Stimulated activated CD8-positive, alpha-beta memory T cell treated with anti-CD3 and anti-CD28 coated beads, Interleukin-4, amount 100 ng/mL, for 24 hours (primary cell): ENCODE measurements around the gene BTBD9.

Source experiments
- DNase-seq: peaks from one replicate; pipeline ENCODE4 v3.0.0-alpha.2; 2020; ENCODE audit warnings: low read depth

The BTBD9 gene

DNA sequence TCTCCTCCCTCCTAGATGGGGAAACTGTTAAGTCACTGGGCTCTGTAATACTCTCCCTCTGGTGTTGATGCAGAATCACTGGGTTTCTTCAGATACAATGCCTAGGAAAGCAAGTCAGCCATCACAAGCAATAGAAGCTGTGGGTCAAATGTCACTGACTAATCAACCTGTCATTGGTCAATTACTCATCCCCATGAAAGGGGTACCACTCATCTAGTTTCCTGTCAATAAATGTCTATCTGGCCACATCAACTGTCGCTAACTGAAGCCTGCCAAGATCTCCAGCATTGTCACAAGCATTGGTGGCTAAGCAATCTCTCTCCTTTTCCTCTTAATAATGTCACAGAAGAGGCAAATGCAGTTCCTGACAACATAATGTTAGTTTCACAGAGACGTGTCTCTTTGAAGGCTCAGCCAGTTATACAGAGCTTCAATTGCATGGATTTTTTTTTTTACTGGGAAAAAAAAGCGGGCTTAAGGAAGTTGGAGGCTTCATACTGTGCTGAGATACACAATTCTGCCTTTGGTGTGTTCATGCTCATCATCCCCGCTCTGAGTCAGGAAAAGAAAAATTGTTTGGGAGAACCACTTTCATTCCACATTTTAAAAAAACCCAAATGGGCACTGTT is 355.9 kb downstream of the BTBD9 start:
- DNase-seq = no peak

DNA sequence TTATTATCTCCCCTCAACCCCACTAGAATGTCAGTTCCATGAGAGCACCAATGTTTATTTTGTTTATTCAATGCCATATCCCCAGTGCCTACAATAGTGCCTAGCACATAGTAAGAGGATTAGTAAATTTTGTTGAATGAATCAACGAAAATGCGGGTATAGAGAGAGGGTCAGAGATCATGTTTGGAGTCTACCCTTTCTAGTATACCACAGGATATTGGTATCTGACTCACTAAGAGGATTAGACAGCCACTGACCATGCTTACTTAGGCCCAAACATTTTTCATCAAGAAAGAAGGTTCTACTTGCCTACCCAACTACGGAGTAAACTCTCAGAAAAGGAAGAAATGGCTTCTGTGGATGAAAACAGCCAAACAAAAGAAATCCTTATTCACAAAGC is 356.8 kb downstream of the BTBD9 start:
- DNase-seq = no peak

DNA sequence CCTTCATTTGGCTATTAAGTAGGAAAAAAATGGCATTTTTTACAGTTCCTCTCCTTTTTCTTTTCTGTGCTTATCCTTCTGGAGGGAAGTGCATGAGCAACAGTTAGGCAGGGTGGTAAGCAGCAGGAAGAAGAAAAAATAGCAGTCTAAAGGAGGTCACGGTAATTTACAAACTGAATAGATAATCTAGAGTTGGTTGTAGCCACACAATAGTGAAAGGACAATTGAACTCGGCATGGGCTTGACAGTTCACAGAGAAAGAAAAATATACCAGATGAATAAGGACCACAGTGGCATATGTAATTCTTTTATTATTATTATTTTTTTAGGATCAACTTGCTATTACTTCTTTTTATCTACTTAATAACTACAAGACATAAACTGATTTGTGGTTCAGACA is 358.6 kb downstream of the BTBD9 start:
- DNase-seq = no peak

DNA sequence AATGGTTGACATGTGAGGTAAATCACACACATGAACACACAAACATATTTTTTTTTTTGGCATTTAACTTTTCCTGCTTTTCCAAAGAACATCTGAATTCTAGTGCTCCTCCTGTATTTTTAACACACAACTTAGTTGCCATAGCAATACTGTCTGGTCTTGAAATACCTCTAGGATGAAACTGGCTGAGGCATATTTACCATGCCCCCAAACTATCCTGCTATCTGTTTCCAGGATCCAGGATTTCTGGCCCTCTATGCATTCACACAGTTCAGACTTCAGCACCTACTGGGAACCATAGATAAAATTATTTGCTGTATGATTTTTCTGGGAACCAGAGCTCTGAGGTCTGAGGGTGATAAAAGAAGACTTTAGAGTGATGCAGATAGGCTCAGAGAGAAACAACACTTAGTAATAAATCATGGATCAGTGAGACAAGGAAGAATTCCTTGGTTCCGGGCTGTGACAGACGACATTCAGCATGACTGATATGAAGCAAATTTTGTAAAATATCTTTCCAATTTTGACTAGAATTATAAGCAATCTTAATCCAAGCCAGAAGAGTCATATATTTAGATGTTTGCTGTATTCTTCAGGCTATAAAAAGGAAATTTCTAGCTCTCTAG is 359.7 kb downstream of the BTBD9 start:
- DNase-seq = no peak

DNA sequence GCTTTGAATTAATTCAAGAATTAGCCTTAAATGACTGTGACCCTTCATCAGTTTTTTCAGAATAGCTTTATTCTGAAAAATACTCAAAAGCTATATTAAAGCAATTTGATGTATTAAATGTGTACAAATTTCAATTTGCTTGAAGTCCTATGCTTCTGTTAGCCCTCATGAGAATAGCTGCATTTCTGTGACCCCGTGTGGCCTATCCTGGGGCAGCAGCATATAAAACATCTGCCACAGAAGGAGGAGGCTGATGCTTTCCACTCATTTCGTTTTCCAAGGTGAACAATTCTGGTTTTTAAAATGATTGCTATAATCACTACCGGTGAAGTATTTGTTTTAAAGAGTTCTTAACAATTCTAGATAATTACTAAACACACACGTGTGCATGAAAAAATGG is 360.3 kb downstream of the BTBD9 start:
- no peak for DNase-seq

DNA sequence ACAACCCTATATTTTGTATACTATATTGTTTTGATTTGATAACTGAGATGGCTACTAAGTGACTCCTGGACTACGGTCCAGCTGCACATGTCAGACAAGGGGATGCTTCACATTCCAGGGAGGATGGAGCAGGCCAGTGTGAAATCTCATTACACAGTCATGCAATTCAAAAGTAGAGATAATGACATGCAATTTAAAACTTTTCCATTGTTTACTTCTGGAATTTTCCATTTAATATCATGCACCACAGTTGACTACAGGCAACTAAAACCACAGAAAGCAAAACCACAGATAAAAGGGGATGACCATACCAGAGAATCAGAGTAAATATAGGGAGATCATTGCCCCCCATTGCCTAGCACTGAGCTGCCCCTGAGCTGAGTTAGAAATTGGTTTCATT is 366.4 kb downstream of the BTBD9 start:
- DNase-seq = no peak

DNA sequence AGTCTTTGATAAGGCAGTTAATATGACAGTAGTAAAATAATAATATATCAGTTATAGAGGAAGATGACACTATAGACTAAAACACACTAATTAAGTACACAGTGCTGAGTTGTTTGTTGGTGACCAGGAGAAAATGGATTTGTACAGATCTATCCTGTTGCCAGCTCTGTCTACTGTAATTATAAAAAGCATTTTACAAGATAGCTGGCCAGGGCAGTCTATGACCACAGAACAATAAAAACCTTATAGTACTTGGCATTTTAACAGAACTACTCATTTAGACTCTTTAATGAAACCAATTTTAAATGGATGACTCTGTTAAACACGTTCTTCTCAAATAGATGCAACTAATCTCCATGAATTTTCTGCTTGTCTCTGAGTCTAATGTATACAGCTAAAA is 367.5 kb downstream of the BTBD9 start:
- no peak for DNase-seq

DNA sequence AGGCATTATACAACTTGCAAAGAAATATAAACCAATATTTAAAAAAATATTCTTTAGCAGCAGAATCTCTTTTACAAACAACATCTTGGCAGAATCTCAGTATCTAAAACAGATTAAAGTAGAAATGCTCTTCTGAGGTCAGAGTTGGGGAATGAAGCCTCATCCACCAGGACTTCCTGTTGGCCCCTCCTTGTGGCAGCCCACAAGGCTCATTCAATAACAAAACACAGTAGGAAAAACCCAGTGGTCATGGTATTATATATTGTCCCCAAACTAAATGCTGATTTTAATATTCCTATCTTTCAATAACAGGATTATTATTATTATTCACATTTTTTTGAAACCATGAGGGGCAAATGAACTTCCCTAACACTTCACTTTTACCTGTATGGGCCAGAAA is 368.6 kb downstream of the BTBD9 start:
- DNase-seq = no peak

DNA sequence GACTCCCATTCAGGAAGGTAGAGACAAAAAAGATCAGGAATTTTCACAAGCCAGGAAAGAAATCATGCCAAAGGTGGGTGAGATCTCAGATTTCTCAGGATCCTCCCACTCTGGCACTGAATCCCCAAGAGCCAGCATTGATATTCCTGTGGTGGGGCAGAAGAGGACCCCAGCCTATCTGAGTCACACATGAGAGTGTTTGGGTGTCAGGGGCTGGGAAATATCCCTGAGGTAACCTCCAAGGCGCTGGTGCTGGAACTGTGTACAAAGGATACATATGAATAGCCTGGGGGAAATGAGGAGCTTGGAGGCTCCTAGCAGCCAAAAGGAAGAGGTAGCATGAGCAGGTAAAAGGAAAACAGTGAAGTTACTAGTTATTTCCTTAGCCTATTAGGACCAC is 369.4 kb downstream of the BTBD9 start:
- no peak for DNase-seq

DNA sequence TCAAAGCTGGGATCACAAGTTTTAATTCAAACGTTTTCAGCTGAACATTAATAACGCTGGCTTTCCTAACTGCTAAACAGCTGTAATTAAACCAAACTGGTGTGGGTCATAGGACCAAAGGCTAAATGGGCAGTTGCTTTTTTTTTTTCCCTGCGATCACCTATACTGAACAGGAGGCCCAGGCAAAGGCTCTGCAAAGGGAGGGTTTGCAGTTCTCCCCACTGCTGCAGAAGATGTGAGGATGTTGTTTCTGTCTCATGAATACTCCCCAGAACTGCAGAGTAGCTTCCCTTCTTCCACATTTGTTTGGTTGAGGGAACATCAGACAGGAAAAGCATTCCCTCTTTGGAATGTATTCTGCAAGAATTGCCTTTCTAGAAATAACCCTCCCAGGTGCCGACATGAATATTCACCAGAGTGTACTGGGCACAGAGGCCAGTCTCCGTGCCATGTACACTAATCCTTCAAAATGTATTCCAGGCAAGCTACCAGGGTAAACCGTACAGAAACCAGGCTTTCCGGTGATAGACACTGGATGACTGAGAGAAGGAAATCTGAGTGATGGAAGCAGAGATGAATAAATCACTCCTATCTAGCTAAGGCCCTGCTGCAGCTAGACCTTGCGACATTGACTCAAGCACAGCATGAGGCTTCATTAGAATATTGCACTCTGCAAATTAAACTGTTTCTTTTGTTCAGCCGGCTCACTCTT is 370.1 kb downstream of the BTBD9 start:
- no peak for DNase-seq

DNA sequence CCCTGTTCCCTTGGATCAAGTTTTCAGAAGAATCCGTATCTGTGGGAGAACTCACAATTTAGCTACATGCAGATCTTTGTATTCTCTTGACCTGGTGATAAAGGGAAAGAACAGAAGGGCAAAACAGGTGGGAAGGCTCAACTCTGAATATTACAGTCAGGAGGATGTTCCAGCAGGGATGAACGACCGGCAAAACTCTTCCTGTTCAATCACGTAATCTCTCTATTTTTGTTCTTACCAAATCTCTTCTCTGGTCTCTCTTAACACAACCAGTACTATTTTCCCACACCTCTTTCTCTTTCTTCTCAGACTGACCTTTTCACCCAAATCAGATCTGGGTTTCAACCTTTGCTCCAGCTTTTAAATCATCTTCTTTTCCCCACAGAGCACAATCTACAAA is 371.4 kb downstream of the BTBD9 start:
- no peak for DNase-seq

DNA sequence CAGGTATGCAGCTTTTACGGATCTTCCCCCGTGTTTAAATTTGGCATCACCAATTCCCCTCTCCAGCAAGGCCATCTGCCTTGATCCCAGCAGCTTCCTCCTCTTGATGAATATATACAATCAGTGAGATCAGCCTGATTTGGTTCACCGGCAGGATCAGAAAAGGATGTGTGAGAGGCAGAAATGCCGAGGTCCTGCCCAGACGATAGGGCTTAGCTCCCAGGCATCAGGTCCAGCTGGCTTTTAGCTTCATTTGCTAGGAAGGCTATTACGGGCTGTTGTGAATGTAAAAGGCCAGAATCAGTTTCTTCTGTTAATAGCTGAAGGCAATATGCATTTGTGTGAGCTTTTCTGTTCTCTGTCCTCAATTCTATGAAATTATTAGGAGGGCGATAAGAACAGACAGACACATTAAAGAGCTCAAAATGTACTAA is 372.8 kb downstream of the BTBD9 start:
- no peak for DNase-seq

DNA sequence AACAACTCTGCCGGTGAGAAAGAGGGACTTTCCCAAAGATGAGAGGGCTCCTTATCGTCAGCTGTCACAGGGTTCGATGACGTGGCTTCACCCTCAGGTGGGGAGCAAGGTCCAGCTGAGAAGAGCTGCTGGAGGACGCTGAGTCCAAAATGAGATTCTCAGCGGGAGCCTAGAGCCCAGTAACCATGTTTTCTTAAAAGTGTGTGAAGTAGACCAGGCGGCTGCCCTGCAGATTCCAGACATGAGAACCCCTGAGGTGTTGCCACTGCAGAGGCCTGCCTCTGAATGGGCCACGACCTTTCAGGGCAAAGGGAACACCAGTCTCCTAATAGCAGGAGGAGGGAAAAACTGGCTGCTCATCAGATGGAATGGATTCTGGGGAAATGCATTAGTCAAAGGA is 375.1 kb downstream of the BTBD9 start:
- no peak for DNase-seq

DNA sequence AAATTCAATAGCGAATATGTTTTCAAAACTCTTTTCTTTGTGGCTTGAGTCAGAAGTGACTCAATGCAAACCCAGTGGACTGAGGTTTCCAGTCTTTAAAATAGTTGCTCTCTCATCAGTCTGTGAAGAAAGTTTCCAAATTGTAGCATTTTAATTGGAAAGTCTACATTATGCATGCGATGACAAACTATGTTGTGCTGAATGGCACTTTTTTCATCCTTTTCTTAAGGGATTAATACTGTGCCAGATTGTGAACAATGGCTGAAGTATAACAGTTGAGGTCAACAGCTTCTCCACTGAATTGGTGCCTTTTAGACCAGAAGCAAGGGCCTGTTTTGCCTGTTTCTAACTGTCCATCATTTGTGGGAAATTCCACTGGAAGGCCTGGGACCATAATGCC is 377.1 kb downstream of the BTBD9 start:
- DNase-seq = no peak

DNA sequence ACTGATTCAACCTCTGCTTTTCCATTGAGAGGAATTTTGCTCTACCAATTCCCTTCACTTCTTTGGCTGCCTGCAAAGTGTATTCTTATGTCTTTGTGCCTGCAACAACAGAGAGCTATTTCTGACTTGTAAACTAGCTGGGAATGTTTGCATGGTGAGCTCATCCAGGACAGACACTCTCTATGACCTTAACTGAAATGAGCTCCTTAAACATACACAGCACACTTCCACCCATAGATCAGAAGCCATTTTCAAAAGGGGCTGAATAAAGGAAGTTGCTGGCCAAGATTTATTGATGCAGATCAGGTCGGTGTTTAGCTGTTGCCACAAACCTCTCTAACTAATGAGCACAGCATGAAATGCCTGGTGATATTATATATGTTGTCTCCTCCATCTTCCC is 377.7 kb downstream of the BTBD9 start:
- DNase-seq = no peak

DNA sequence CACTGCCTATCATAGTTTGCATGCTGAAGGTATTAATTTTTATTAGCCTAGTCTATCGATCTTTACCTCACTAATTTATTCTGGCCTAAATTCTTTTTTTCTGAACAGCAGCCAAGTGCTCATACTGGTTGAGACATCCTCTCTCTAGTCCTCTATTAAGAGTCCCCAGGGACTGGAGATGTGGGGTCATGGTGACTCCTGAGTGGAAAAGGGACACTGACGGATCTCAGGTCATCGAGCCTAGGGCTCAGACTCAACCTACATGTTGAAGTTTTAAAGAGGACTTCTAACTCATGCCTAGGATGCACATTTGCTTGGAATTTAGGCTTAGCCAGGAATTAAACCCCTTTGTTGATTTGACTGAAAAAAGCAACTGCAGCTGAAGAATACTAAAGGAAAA is 378.1 kb downstream of the BTBD9 start:
- no peak for DNase-seq

DNA sequence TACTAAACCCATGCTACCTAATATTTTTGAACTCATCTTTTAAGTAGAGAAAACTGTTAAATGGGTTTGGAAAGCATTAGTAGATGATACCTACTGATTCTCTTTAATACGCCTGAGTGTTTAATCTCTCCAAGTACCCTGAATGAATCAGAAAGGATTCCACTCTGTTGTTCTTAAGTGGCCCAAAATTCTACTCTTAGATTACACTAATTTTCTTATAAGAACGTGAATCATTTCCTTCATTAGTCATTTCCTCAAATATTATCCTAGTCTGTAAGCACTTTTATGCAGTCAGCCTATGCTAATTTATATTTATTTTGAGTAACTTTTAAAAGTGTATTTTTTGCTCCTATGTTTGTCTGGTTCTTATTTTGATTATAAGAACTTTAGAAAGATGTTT is 380.0 kb downstream of the BTBD9 start:
- no peak for DNase-seq

DNA sequence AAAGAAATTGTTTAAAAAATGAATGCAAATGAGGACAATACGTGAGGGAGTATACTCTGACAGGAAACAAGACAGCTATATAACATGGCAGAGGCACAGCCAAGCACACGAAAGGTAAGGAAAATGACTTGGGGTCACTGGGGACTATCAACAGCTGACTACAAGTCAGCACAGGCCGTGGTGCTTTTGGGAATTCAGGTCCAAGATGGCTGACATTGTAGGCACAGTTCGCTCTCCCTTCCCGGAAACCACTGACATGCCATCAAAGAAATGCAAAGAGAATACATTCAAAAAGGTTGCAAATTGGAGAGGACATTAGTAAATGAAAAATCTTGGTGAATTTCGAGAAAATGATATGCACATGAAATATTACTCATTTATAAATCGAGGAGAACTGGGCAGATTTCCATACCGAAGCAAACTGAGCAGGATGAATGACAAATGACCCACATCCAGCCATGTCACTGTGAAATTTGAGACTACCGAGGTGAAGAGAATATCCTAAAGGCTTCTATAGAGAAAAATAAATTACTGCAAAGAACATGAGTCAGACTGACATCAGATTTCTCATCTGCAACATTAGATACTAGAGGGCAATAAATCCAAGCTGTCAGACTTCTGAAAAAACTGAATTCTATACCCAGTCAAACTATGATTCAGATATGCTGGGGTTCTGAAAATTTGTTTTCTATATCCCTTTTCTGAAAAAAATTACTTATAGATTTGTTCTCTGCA is 391.1 kb downstream of the BTBD9 start:
- DNase-seq = no peak

DNA sequence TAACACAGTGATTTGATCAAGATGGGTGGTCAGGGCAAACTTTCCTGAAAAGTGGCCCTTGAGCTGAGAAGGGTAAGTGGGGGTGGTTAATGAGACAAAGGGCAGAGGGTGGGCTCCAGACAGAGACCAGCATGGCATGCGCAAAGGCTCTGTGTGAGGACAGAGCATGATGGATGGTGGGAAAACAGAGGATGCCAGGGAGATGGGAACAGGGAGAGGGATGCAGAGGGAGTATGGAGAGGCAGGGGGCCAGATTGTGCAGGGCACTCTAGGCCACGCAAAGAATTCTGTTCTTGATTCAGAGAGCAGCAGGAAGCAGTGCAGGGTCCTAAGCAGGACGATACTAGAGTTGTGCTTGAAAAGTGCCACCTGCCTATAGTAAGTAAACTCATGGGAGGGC is 394.4 kb downstream of the BTBD9 start:
- no peak for DNase-seq

DNA sequence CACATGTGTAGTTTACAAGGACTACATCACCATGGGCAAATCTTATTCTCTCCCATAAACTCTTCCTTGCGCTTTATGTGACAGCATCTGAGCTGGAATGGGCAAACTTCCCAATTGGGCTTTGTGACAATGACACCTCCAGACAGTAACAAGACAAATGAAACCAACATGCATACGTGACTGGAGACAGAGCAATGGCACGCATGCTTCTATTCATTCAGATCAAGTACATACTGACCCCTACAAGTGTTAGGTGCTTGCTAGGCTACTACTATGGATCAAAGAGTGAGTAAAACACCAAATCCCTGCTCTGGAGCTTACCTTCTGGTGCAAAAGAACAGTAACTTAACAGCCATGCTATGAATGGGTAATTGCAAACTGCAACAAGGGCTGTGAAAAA is 394.9 kb downstream of the BTBD9 start:
- DNase-seq = no peak

DNA sequence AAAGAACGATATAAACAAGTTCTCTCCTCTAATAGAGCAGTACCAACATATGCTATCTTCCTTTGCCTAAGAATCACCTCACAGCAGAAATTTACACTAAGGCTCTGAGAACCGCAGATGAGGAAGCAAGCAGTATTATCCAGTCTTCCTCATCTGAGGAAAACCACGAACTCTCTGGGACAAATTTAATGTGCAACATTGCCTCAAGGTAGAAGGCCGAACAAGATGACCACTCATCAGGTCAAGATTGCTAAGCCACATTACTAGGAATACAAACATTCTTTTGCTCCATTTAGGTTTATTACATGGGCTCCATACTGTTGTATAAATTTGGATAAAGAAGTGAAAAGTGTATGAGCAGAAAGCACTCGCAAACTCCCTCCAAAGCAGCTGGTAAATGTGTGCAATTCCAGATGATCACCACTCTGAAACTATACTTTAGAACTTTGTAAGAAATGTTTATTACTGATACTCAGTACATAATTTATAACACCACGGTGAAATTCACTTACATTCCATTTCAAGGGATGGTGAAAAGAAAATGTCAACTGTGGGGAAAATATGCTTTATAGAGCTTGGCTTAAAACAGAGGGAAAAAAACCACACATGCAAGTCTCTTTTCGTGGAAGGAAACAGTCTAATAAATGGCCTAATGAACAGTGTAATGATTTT is 398.4 kb downstream of the BTBD9 start:
- DNase-seq = no peak

DNA sequence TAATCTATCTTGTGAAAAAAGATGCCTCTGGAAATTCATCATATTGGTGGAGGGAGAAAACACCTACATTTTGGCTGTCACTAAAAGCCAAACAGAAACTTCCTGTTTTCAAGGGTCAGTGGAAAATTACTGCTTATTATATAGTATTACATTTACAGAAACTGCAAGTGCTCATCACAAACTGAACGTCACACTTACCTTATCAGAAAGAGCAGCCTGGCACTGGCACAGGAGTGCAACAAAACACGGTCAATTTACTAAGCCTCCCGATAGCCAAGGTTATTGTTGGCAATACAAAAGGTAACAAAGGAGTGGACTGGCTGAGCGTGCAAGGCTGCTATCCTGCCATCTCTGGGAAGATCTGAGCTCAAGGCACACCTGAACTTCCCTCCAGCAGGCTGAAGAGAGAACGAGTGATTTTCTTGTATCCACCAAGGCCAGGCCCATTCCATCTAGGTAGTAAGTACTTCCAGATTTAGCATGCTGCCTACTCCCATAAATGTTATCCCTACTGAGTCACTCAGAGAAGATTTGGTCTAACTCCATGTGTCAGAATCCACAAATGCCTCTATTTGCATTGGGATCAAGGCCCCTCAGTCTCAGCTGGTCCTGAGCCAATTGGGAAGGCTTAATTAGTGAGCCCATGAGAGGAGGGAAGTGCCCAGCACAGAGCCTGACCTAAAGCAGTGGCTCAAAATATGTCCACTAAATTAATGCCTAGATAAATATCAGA is 399.8 kb downstream of the BTBD9 start:
- DNase-seq = no peak
